ENCODE data around the gene ROS1.

ROS1 gene

GRCh38 chr6:117359581-117359980 is 66.2 kb downstream of the ROS1 start:
- TF ChIP-seq REST (IDR thresholded peaks at IDR 0.05; ENCODE audit: insufficient read depth in 1 of 2, low read depth in 2 of 2, low read length in 2 of 2) (no peak), SIN3A (IDR thresholded peaks at IDR 0.05; ENCODE audit: borderline replicate concordance, insufficient read depth, low read length) (no peak), POLR2AphosphoS5 (IDR thresholded peaks at IDR 0.05; ENCODE audit: low read depth, low read length) (no peak), FOXP2 (optimal IDR thresholded peaks at IDR 0.05; ENCODE audit: borderline replicate concordance, extremely low read depth, extremely low read length, insufficient read depth) (no peak), TAF1 (IDR thresholded peaks at IDR 0.05; ENCODE audit: borderline replicate concordance, insufficient read depth, low read length) (no peak)

GRCh38 chr6:117354671-117355070 is 71.1 kb downstream of the ROS1 start:
- TF ChIP-seq POLR2AphosphoS5 (IDR thresholded peaks at IDR 0.05; ENCODE audit: low read depth, low read length) = no peak
- no peak for TF ChIP-seq FOXP2 (optimal IDR thresholded peaks at IDR 0.05; ENCODE audit: borderline replicate concordance, extremely low read depth, extremely low read length, insufficient read depth)
- TF ChIP-seq REST (IDR thresholded peaks at IDR 0.05; ENCODE audit: insufficient read depth in 1 of 2, low read depth in 2 of 2, low read length in 2 of 2) = no peak
- TF ChIP-seq TAF1 (IDR thresholded peaks at IDR 0.05; ENCODE audit: borderline replicate concordance, insufficient read depth, low read length) = no peak
- TF ChIP-seq SIN3A (IDR thresholded peaks at IDR 0.05; ENCODE audit: borderline replicate concordance, insufficient read depth, low read length) = no peak

- TF ChIP-seq POLR2AphosphoS5 (IDR thresholded peaks at IDR 0.05; ENCODE audit: low read depth, low read length) = no peak
- no peak for TF ChIP-seq TAF1 (IDR thresholded peaks at IDR 0.05; ENCODE audit: borderline replicate concordance, insufficient read depth, low read length)
- TF ChIP-seq SIN3A (IDR thresholded peaks at IDR 0.05; ENCODE audit: borderline replicate concordance, insufficient read depth, low read length) = no peak
- TF ChIP-seq FOXP2 (optimal IDR thresholded peaks at IDR 0.05; ENCODE audit: borderline replicate concordance, extremely low read depth, extremely low read length, insufficient read depth) = no peak
- no peak for TF ChIP-seq REST (IDR thresholded peaks at IDR 0.05; ENCODE audit: insufficient read depth in 1 of 2, low read depth in 2 of 2, low read length in 2 of 2)
Observed at GRCh38 chr6:117352466-117353081, 73.2 kb downstream of the ROS1 start.

GRCh38 chr6:117351521-117351920 is 74.2 kb downstream of the ROS1 start:
- TF ChIP-seq TAF1 (IDR thresholded peaks at IDR 0.05; ENCODE audit: borderline replicate concordance, insufficient read depth, low read length) = no peak
- no peak for TF ChIP-seq POLR2AphosphoS5 (IDR thresholded peaks at IDR 0.05; ENCODE audit: low read depth, low read length)
- no peak for TF ChIP-seq REST (IDR thresholded peaks at IDR 0.05; ENCODE audit: insufficient read depth in 1 of 2, low read depth in 2 of 2, low read length in 2 of 2)
- TF ChIP-seq FOXP2 (optimal IDR thresholded peaks at IDR 0.05; ENCODE audit: borderline replicate concordance, extremely low read depth, extremely low read length, insufficient read depth) = no peak
- no peak for TF ChIP-seq SIN3A (IDR thresholded peaks at IDR 0.05; ENCODE audit: borderline replicate concordance, insufficient read depth, low read length)

All from PFSK-1 (cell line).